PFSK-1 (cell line): Measurements from ENCODE around the gene TTC13.

Experiments used
- FOXP2 ChIP-seq: optimal IDR thresholded peaks from 2 replicates; pipeline ENCODE3; 2011; ENCODE audit warnings: borderline replicate concordance, control low read depth, inconsistent platforms; ENCODE audit not compliant: insufficient read depth; ENCODE audit errors: extremely low read length, extremely low read depth
- TAF1 ChIP-seq: IDR thresholded peaks from 2 replicates; pipeline ENCODE4 v1.6.1; 2012; ENCODE audit warnings: low read length, control low read depth, borderline replicate concordance; ENCODE audit not compliant: insufficient read depth

GRCh38 chr1:230865062-230865817 lies 113.4 kb downstream of the TTC13 start:
- no peak for TF ChIP-seq TAF1
- TF ChIP-seq FOXP2, result no peak
